Astrocyte of the cerebellum (primary cell): ENCODE measurements around the gene ZMYM4.
"Not testable (repeated sequence)": the region's sequence is repeated elsewhere in the genome, so short reads cannot be mapped to it uniquely, and the experiment has no call there.

Experiments used
- DNase-seq: peaks from one replicate; pipeline ENCODE4 v3.0.0-alpha.2; 2011; ENCODE audit warnings: low read depth
- H3K4me3 ChIP-seq: 2 replicates; pipeline ENCODE4 v1.5.1; 2011; ENCODE audit warnings: mild to moderate bottlenecking, low read depth, low read length, moderate library complexity
- in situ Hi-C: cut with HindIII; loops from 2 replicates; pipeline ENCODE4 v1.10.0; 2017; ENCODE audit warnings: low sequenced_read_pairs
- TF ChIP-seq, protein P1 (sequence below): IDR thresholded peaks from 2 replicates; pipeline ENCODE4 v1.5.1; 2012; ENCODE audit warnings: low read length, low read depth, moderate library complexity, mild to moderate bottlenecking; ENCODE audit errors: missing control alignments

ZMYM4 gene

GRCh38 chr1:35231287-35231686 lies 37.2 kb upstream of the ZMYM4 start:
- TF ChIP-seq, protein P1, sequence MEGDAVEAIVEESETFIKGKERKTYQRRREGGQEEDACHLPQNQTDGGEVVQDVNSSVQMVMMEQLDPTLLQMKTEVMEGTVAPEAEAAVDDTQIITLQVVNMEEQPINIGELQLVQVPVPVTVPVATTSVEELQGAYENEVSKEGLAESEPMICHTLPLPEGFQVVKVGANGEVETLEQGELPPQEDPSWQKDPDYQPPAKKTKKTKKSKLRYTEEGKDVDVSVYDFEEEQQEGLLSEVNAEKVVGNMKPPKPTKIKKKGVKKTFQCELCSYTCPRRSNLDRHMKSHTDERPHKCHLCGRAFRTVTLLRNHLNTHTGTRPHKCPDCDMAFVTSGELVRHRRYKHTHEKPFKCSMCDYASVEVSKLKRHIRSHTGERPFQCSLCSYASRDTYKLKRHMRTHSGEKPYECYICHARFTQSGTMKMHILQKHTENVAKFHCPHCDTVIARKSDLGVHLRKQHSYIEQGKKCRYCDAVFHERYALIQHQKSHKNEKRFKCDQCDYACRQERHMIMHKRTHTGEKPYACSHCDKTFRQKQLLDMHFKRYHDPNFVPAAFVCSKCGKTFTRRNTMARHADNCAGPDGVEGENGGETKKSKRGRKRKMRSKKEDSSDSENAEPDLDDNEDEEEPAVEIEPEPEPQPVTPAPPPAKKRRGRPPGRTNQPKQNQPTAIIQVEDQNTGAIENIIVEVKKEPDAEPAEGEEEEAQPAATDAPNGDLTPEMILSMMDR = no peak
- no peak overlapping the region for H3K4me3 ChIP-seq
- in situ Hi-C loops = no loop called here
- no peak for DNase-seq

DNA sequence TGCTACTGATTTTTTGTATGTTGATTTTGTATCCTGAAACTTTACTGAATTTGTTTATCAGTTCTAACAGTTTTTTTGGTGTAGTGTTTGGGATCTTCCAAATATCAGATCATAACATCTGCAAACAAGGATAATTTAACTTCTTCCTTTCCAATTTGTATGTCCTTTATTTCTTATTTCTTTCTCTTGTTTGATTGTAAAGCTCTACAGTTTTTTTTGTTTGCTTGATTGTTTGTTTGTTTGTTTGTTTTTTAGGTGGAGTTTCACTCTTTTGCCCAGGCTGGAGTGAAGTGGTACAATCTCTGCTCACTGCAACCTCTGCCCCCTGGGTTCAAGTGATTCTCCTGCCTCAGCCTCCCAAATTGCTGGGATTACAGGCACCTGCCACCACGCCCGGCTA lies 31.7 kb upstream of the ZMYM4 start:
- in situ Hi-C loops = not testable (repeated sequence)

GRCh38 chr1:35243691-35244090 lies 24.8 kb upstream of the ZMYM4 start:
- no peak overlapping the region for H3K4me3 ChIP-seq
- no peak for DNase-seq
- in situ Hi-C loops = no loop called here
- TF ChIP-seq, protein P1 = no peak

More for the DNA sequence above, 31.7 kb upstream of the ZMYM4 start:
- DNase-seq, H3K4me3 ChIP-seq: not testable (repeated sequence)

GRCh38 chr1:35247256-35247655 lies 21.3 kb upstream of the ZMYM4 start:
- no peak overlapping the region for H3K4me3 ChIP-seq
- TF ChIP-seq, protein P1 = no peak
- no peak for DNase-seq
- in situ Hi-C loops = no loop called here

- no peak overlapping the region for H3K4me3 ChIP-seq
- DNase-seq = no peak
- in situ Hi-C loops = no loop called here
- TF ChIP-seq, protein P1 = no peak
Measured at GRCh38 chr1:35253941-35254340, 14.6 kb upstream of the ZMYM4 start.

DNA sequence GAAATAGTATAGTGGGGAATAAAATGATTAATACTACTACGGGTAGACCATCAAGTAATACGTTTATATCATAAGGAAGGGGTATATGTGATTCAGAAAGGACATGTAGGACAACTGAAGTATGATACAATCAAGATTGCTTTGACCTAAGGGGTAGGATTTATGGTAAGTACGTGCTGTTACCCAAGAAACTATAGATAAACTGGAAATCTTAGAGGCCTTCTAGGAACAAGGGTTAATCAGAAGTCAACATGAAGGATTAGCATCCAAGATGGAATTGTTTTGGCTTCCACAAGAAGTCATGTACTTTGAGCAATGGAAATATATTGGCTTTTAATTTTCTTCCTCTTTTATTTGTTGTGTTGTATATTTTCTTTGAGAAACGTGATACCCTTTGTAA lies 13.2 kb upstream of the ZMYM4 start:
- no peak for DNase-seq
- in situ Hi-C loops = no loop called here
- TF ChIP-seq, protein P1 = no peak
- no peak overlapping the region for H3K4me3 ChIP-seq

- H3K4me3 ChIP-seq = no peak overlapping the region
- no peak for DNase-seq
- in situ Hi-C loops = no loop called here
- TF ChIP-seq, protein P1 = no peak
Measured at GRCh38 chr1:35259561-35259960, 8.9 kb upstream of the ZMYM4 start.
